C1 segment of cervical spinal cord (tissue), 14 donors: ENCODE measurements around the gene CDH13.
A peak's percentile ranks its signal among the peaks of the same experiment; 100 is the strongest.

ENCODE experiments used
- DNase-seq, 14 donors: peaks; one replicate each; lab custom pipeline; 2025; lab: John Stamatoyannopoulos, UW

Gene CDH13

GRCh38 chr16:82943371-82943770 is 316.6 kb downstream of the CDH13 start:
- no peak for DNase-seq

GRCh38 chr16:82945420-82946101 is 318.8 kb downstream of the CDH13 start:
- no peak for DNase-seq

GRCh38 chr16:82947698-82948097 is 320.9 kb downstream of the CDH13 start:
- no peak for DNase-seq

GRCh38 chr16:82949016-82949415 is 322.2 kb downstream of the CDH13 start:
- DNase-seq: no peak

- DNase-seq: no peak
Observed at GRCh38 chr16:82953517-82953916, 326.7 kb downstream of the CDH13 start.

GRCh38 chr16:82954224-82954929 is 327.6 kb downstream of the CDH13 start:
- DNase-seq: no peak

GRCh38 chr16:82955741-82956348 is 329.1 kb downstream of the CDH13 start:
- DNase-seq: no peak

- no peak for DNase-seq
Observed at GRCh38 chr16:82957212-82957611, 330.4 kb downstream of the CDH13 start.

- DNase-seq: no peak
Observed at GRCh38 chr16:82960918-82961317, 334.1 kb downstream of the CDH13 start.

- no peak for DNase-seq
Observed at GRCh38 chr16:82963653-82964052, 336.9 kb downstream of the CDH13 start.

GRCh38 chr16:82965808-82966207 is 339.0 kb downstream of the CDH13 start:
- no peak for DNase-seq

- DNase-seq: no peak
Observed at GRCh38 chr16:82967424-82967823, 340.7 kb downstream of the CDH13 start.

GRCh38 chr16:82971126-82971525 is 344.4 kb downstream of the CDH13 start:
- no peak for DNase-seq

GRCh38 chr16:82972331-82972919 is 345.7 kb downstream of the CDH13 start:
- no peak for DNase-seq

- no peak for DNase-seq
Observed at GRCh38 chr16:82979406-82980111, 352.8 kb downstream of the CDH13 start.

GRCh38 chr16:82980810-82981209 is 354.0 kb downstream of the CDH13 start:
- DNase-seq: no peak

GRCh38 chr16:82987767-82988166 is 361.0 kb downstream of the CDH13 start:
- peak in 1 of 14 donors; percentile 1 for DNase-seq

- no peak for DNase-seq
Observed at GRCh38 chr16:82990155-82990554, 363.4 kb downstream of the CDH13 start.

GRCh38 chr16:82991410-82991809 is 364.6 kb downstream of the CDH13 start:
- DNase-seq: no peak

- no peak for DNase-seq
Observed at GRCh38 chr16:82991966-82992675, 365.4 kb downstream of the CDH13 start.

- no peak for DNase-seq
Observed at GRCh38 chr16:82992786-82993185, 366.0 kb downstream of the CDH13 start.
